HCT116 (cell line): ENCODE measurements around the gene MED28. TPM values are rescaled to one million over a fixed set of nuclear protein-coding genes. Genes with fewer than 3 reads are reported as not detected.

Source experiments
- ATAC-seq: fragments of 200-7000 bp; cut with Tn5 transposase; 2 replicates; pipeline ENCODE4 v1.9.1; 2020; ENCODE audit warnings: mild to moderate bottlenecking, moderate library complexity
- BruUV-seq: library from RNA; stranded (reverse); fragments of 400-500 nt; replicated peaks from 2 replicates; lab custom pipeline; 2021; lab: Mats Ljungman, UMichigan
- CTCF ChIA-PET: fragments of 300-600 bp; sonication (Branson Sonifier 250); formaldehyde crosslinking; loops from one replicate; lab custom pipeline; 2021; ENCODE audit warnings: antibody characterized with exemption; lab: Charles Lee
- POLR2A ChIA-PET: fragments of 300-600, 350-600 bp; sonication (Branson Sonifier 250); formaldehyde crosslinking; loops from one replicate; lab custom pipeline; 2021; ENCODE audit warnings: antibody characterized with exemption; lab: Charles Lee
- RAD21 ChIA-PET, 2 experiments: fragments of 300-600 bp; sonication (Branson Sonifier 250); formaldehyde crosslinking; loops; one replicate each; lab custom pipeline; 2023; ENCODE audit warnings: low total read pairs in 2 of 2; ENCODE audit not compliant: uncharacterized antibody in 2 of 2, unreplicated experiment in 2 of 2, low non-redundant PET in 1 of 2; lab: Charles Lee
- DNase-seq: peaks from one replicate; pipeline ENCODE4 v3.0.0-alpha.2; 2010; ENCODE audit warnings: low read depth, low spot score
- H2AFZ ChIP-seq: fragments of 200-600 bp; shearing (Covaris generic), sonication (generic); 2 replicates; pipeline ENCODE4 v1.6.1; 2017; ENCODE audit warnings: low read depth, mixed run types, mixed read lengths, antibody characterized with exemption, low read length; ENCODE audit not compliant: poor library complexity, severe bottlenecking
- H3K27ac ChIP-seq: 2 replicates; pipeline ENCODE4 v1.5.1; 2012; ENCODE audit warnings: low read depth, low read length
- H3K27me3 ChIP-seq: fragments of 200-600 bp; sonication (generic); 2 replicates; pipeline ENCODE4 v1.6.1; 2016; ENCODE audit warnings: mixed run types, low read length, mixed read lengths; ENCODE audit not compliant: insufficient read depth
- H3K36me3 ChIP-seq, 2 experiments: fragments of 200-500 bp in 1 of 2; fragments of 200-600 bp in 1 of 2; sonication (Bioruptor generic) in 1 of 2; sonication (generic) in 1 of 2; 2 replicates each; pipeline versions ENCODE4 v1.5.1 to v1.6.1; 2014 to 2016; ENCODE audit warnings: low read length in 2 of 2, inconsistent platforms in 1 of 2, mixed read lengths in 1 of 2, mixed run types in 1 of 2; ENCODE audit not compliant: insufficient read depth in 2 of 2, control insufficient read depth in 1 of 2
- H3K4me1 ChIP-seq, 2 experiments: fragments of 200-600 bp in 1 of 2; sonication (generic) in 1 of 2; 2 replicates each; pipeline versions ENCODE4 v1.5.1 to v1.6.1; 2012 to 2017; ENCODE audit warnings: low read length in 2 of 2, inconsistent platforms in 1 of 2, mild to moderate bottlenecking in 1 of 2, mixed read lengths in 1 of 2, mixed run types in 1 of 2, moderate library complexity in 1 of 2; ENCODE audit not compliant: insufficient read depth in 2 of 2, control insufficient read depth in 1 of 2
- H3K4me2 ChIP-seq: fragments of 200-600 bp; sonication (generic); 2 replicates; pipeline ENCODE4 v1.6.1; 2017; ENCODE audit warnings: mixed run types, low read length, mixed read lengths
- H3K4me3 ChIP-seq, 2 experiments: fragments of 200-600 bp in 1 of 2; sonication (generic) in 1 of 2; replicated peaks in 1 of 2; 2 replicates each; pipeline ENCODE4 v1.5.1; 2011 to 2016; ENCODE audit warnings: low read length in 2 of 2, control low read depth in 1 of 2, low read depth in 1 of 2, mild to moderate bottlenecking in 1 of 2, mixed read lengths in 1 of 2, mixed run types in 1 of 2
- H3K79me2 ChIP-seq: fragments of 200-600 bp; sonication (generic); 2 replicates; pipeline ENCODE4 v1.6.1; 2017; ENCODE audit warnings: mild to moderate bottlenecking, mixed run types, low read length, moderate library complexity, mixed read lengths; ENCODE audit not compliant: insufficient read depth
- H3K9ac ChIP-seq: fragments of 200-600 bp; sonication (generic); 2 replicates; pipeline ENCODE4 v1.6.1; 2016; ENCODE audit warnings: low read length, mixed read lengths
- H3K9me2 ChIP-seq: fragments of 200-600 bp; sonication (generic), shearing (Covaris generic); 2 replicates; pipeline ENCODE4 v1.6.1; 2017; ENCODE audit warnings: mixed run types, mild to moderate bottlenecking, moderate library complexity; ENCODE audit not compliant: insufficient read depth
- H3K9me3 ChIP-seq, 2 experiments: fragments of 200-500 bp in 1 of 2; fragments of 200-600 bp in 1 of 2; sonication (Bioruptor generic) in 1 of 2; sonication (generic) in 1 of 2; 2 replicates each; pipeline ENCODE4 v1.6.1; 2014 to 2017; ENCODE audit warnings: low read length in 2 of 2, mixed read lengths in 2 of 2, inconsistent platforms in 1 of 2, low read depth in 1 of 2, mild to moderate bottlenecking in 1 of 2, mixed run types in 1 of 2, moderate library complexity in 1 of 2; ENCODE audit not compliant: control insufficient read depth in 1 of 2, insufficient read depth in 1 of 2
- H4K20me1 ChIP-seq: fragments of 200-600 bp; sonication (generic), shearing (Covaris generic); 2 replicates; pipeline ENCODE4 v1.6.1; 2017; ENCODE audit warnings: mixed run types, mild to moderate bottlenecking, moderate library complexity; ENCODE audit not compliant: insufficient read depth
- ATF3 ChIP-seq: IDR thresholded peaks from 2 replicates; pipeline ENCODE4 v1.6.1; 2012
- CEBPB ChIP-seq: IDR thresholded peaks from 2 replicates; pipeline ENCODE4 v1.6.1; 2012; ENCODE audit warnings: low read depth
- EGR1 ChIP-seq: IDR thresholded peaks from 2 replicates; pipeline ENCODE4 v1.6.1; 2012; ENCODE audit warnings: low read depth
- ELF1 ChIP-seq: IDR thresholded peaks from 2 replicates; pipeline ENCODE4 v1.6.1; 2012; ENCODE audit warnings: low read depth, borderline replicate concordance
- EZH2phosphoT487 ChIP-seq: fragments of 200-600 bp; IDR thresholded peaks from 2 replicates; pipeline ENCODE4 v1.6.1; 2018; ENCODE audit warnings: antibody characterized with exemption, borderline replicate concordance
- FOSL1 ChIP-seq: IDR thresholded peaks from 2 replicates; pipeline ENCODE4 v1.6.1; 2012; ENCODE audit warnings: low read depth
- JUND ChIP-seq: IDR thresholded peaks from 2 replicates; pipeline ENCODE4 v1.6.1; 2012
- POLR2A ChIP-seq: IDR thresholded peaks from 2 replicates; pipeline ENCODE4 v1.7.0; 2011; ENCODE audit warnings: borderline replicate concordance; ENCODE audit not compliant: insufficient read depth, insufficient read length; ENCODE audit errors: extremely low read depth
- REST ChIP-seq: IDR thresholded peaks from 2 replicates; pipeline ENCODE4 v1.6.1; 2012; ENCODE audit warnings: low read depth
- SIN3A ChIP-seq: IDR thresholded peaks from 2 replicates; pipeline ENCODE4 v1.6.1; 2012; ENCODE audit warnings: low read depth
- SP1 ChIP-seq: IDR thresholded peaks from 2 replicates; pipeline ENCODE4 v1.6.1; 2012; ENCODE audit warnings: low read depth
- SRF ChIP-seq: IDR thresholded peaks from 2 replicates; pipeline ENCODE4 v1.6.1; 2012; ENCODE audit warnings: low read depth
- ZFX ChIP-seq: fragments of 450-650 bp; IDR thresholded peaks from 2 replicates; pipeline ENCODE4 v1.6.1; 2017
- intact Hi-C: fragments of 100-400 bp; cut with micrococcal nuclease; formaldehyde crosslinking; loops from 2 replicates; pipeline ENCODE4 v1.10.0; 2022
- total RNA-seq: library from RNA; stranded (reverse); gene quantifications from one replicate; pipeline ENCODE4 v1.2.1, GENCODE V29; 2021; ENCODE audit not compliant: unreplicated experiment
- TF ChIP-seq, protein P1 (sequence below): IDR thresholded peaks from 2 replicates; pipeline ENCODE4 v1.6.1; 2011; ENCODE audit warnings: mild to moderate bottlenecking, low read length, moderate library complexity; ENCODE audit not compliant: insufficient replicate concordance; ENCODE audit errors: extremely low read depth

Gene MED28
- total RNA-seq, 1 experiment from 2014 or later, result 48.8 TPM

- Histone ChIP-seq H3K27me3 (no peaks in the 10 kb centered on the region), H3K4me1 (no peaks in the 10 kb centered on the region), H3K79me2 (peaks cover 72% of the 10 kb centered on the region), H3K36me3 (peaks cover 67 to 72% of the 10 kb centered on the region in 2 experiments), H2AFZ (no peak overlapping the region), H3K9me3 (no peaks in the 10 kb centered on the region), H3K9ac (no peak overlapping the region), H4K20me1 (no peaks in the 10 kb centered on the region), H3K4me2 (no peak overlapping the region), H3K27ac (no peak overlapping the region), H3K9me2 (no peaks in the 10 kb centered on the region), H3K4me3 (no peak overlapping the region)
- ChIA-PET RAD21 (no interaction called here), POLR2A (no interaction called here), CTCF (no interaction called here)
- ATAC-seq, result no peak
- no peak for DNase-seq
- intact Hi-C loops, result no loop called here
- no TSS peak for BruUV-seq
- TF ChIP-seq REST, result no peak
- TF ChIP-seq EGR1, result no peak
- no peak for TF ChIP-seq EZH2phosphoT487
- no peak for TF ChIP-seq ZFX
- no peak for TF ChIP-seq SIN3A
- no peak for TF ChIP-seq ELF1
- no peak for TF ChIP-seq ATF3
- TF ChIP-seq SP1, result no peak
- TF ChIP-seq JUND, result no peak
- TF ChIP-seq, protein P1, sequence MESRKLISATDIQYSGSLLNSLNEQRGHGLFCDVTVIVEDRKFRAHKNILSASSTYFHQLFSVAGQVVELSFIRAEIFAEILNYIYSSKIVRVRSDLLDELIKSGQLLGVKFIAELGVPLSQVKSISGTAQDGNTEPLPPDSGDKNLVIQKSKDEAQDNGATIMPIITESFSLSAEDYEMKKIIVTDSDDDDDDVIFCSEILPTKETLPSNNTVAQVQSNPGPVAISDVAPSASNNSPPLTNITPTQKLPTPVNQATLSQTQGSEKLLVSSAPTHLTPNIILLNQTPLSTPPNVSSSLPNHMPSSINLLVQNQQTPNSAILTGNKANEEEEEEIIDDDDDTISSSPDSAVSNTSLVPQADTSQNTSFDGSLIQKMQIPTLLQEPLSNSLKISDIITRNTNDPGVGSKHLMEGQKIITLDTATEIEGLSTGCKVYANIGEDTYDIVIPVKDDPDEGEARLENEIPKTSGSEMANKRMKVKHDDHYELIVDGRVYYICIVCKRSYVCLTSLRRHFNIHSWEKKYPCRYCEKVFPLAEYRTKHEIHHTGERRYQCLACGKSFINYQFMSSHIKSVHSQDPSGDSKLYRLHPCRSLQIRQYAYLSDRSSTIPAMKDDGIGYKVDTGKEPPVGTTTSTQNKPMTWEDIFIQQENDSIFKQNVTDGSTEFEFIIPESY, result no peak
- no peak for TF ChIP-seq SRF
- no peak for TF ChIP-seq POLR2A
- TF ChIP-seq FOSL1, result no peak
- TF ChIP-seq CEBPB, result no peak
These were observed 9.1 kb downstream of the MED28 start for GRCh38 chr4:17623451-17624001.
